H9 (cell line): ENCODE data around the gene TPPP3. TPM values are rescaled to one million over a fixed set of nuclear protein-coding genes. Genes with fewer than 3 reads are reported as not detected.

Source experiments
- DNase-seq: peaks from one replicate; pipeline ENCODE4 v3.0.0-alpha.2; 2017
- H2AFZ ChIP-seq: one replicate; pipeline ENCODE4 v1.6.1; 2013; ENCODE audit warnings: mild to moderate bottlenecking, low read length, control low read depth, moderate library complexity
- H2AK5ac ChIP-seq: 2 replicates; pipeline ENCODE4 v1.6.1; 2013; ENCODE audit warnings: low read length, control low read depth, mixed read lengths; ENCODE audit not compliant: insufficient read length
- H2BK120ac ChIP-seq: one replicate; pipeline ENCODE4 v1.6.1; 2013; ENCODE audit warnings: low read depth, mild to moderate bottlenecking, low read length, control low read depth, inconsistent platforms; ENCODE audit not compliant: poor library complexity, severe bottlenecking
- H2BK12ac ChIP-seq: 2 replicates; pipeline ENCODE4 v1.6.1; 2013; ENCODE audit warnings: low read length, control low read depth, mixed read lengths, low read depth; ENCODE audit not compliant: insufficient read length
- H2BK15ac ChIP-seq: 2 replicates; pipeline ENCODE4 v1.6.1; 2013; ENCODE audit warnings: low read depth, low read length, control low read depth
- H2BK20ac ChIP-seq: one replicate; pipeline ENCODE4 v1.6.1; 2013; ENCODE audit warnings: low read depth, mild to moderate bottlenecking, low read length, control low read depth, inconsistent platforms; ENCODE audit not compliant: poor library complexity, severe bottlenecking
- H2BK5ac ChIP-seq: 2 replicates; pipeline ENCODE4 v1.6.1; 2013; ENCODE audit warnings: low read length, control low read depth, mixed read lengths; ENCODE audit not compliant: insufficient read length
- H3K14ac ChIP-seq: 2 replicates; pipeline ENCODE4 v1.6.1; 2013; ENCODE audit warnings: low read length, control low read depth; ENCODE audit not compliant: insufficient read depth
- H3K18ac ChIP-seq: 2 replicates; pipeline ENCODE4 v1.6.1; 2013; ENCODE audit warnings: low read depth, mild to moderate bottlenecking, mixed read lengths, low read length, control low read depth; ENCODE audit not compliant: insufficient read length
- H3K23ac ChIP-seq: 2 replicates; pipeline ENCODE4 v1.6.1; 2013; ENCODE audit warnings: low read length, control low read depth, mixed read lengths, low read depth; ENCODE audit not compliant: insufficient read length
- H3K23me2 ChIP-seq: 2 replicates; pipeline ENCODE4 v1.6.1; 2013; ENCODE audit warnings: low read depth, mild to moderate bottlenecking, mixed read lengths, low read length, control low read depth; ENCODE audit not compliant: insufficient read length, poor library complexity, severe bottlenecking
- H3K27ac ChIP-seq: 2 replicates; pipeline ENCODE4 v1.5.1; 2013; ENCODE audit warnings: low read length, control low read depth, mixed read lengths, low read depth; ENCODE audit not compliant: insufficient read length
- H3K27me3 ChIP-seq: 2 replicates; pipeline ENCODE4 v1.6.1; 2013; ENCODE audit warnings: low read length, control low read depth, inconsistent platforms; ENCODE audit not compliant: insufficient read depth
- H3K4ac ChIP-seq: 2 replicates; pipeline ENCODE4 v1.6.1; 2013; ENCODE audit warnings: low read depth, mild to moderate bottlenecking, control low read depth, inconsistent platforms, low read length, moderate library complexity
- H3K4me1 ChIP-seq: 2 replicates; pipeline ENCODE4 v1.6.1; 2013; ENCODE audit warnings: low read length, control low read depth, inconsistent platforms; ENCODE audit not compliant: insufficient read depth
- H3K4me2 ChIP-seq: 2 replicates; pipeline ENCODE4 v1.6.1; 2013; ENCODE audit warnings: low read length, control low read depth, mixed read lengths; ENCODE audit not compliant: insufficient read length, insufficient read depth
- H3K56ac ChIP-seq: 2 replicates; pipeline ENCODE4 v1.6.1; 2013; ENCODE audit warnings: low read depth, mild to moderate bottlenecking, mixed read lengths, low read length, control low read depth; ENCODE audit not compliant: insufficient read length
- H3K79me1 ChIP-seq: 2 replicates; pipeline ENCODE4 v1.6.1; 2013; ENCODE audit warnings: low read depth, mild to moderate bottlenecking, moderate library complexity, low read length, control low read depth, inconsistent platforms; ENCODE audit not compliant: insufficient read depth, poor library complexity, severe bottlenecking
- H3K79me2 ChIP-seq: 2 replicates; pipeline ENCODE4 v1.6.1; 2013; ENCODE audit warnings: low read length, control low read depth, inconsistent platforms; ENCODE audit not compliant: insufficient read depth
- H3K9ac ChIP-seq: 2 replicates; pipeline ENCODE4 v1.6.1; 2013; ENCODE audit warnings: low read length, control low read depth, mixed read lengths; ENCODE audit not compliant: insufficient read length; ENCODE audit errors: extremely low read depth
- H3K9me3 ChIP-seq: one replicate; pipeline ENCODE4 v1.6.1; 2013; ENCODE audit warnings: low read depth, low read length, inconsistent platforms; ENCODE audit not compliant: control insufficient read depth
- H3T11ph ChIP-seq: one replicate; pipeline ENCODE4 v1.6.1; 2013; ENCODE audit warnings: mild to moderate bottlenecking, low read length, control low read depth, inconsistent platforms
- H4K20me1 ChIP-seq: one replicate; pipeline ENCODE4 v1.6.1; 2013; ENCODE audit not compliant: control insufficient read depth, insufficient read length, insufficient read depth
- H4K5ac ChIP-seq: 2 replicates; pipeline ENCODE4 v1.6.1; 2013; ENCODE audit warnings: low read depth, mild to moderate bottlenecking, mixed read lengths, low read length, control low read depth; ENCODE audit not compliant: insufficient read length
- H4K8ac ChIP-seq: replicated peaks from 2 replicates; pipeline ENCODE4 v1.6.1; 2013; ENCODE audit warnings: low read length, control low read depth, mixed read lengths, low read depth; ENCODE audit not compliant: insufficient read length
- H4K91ac ChIP-seq: 2 replicates; pipeline ENCODE4 v1.6.1; 2013; ENCODE audit warnings: low read depth, mild to moderate bottlenecking, moderate library complexity, mixed read lengths, low read length, control low read depth; ENCODE audit not compliant: insufficient read length
- H3K27ac Mint-ChIP-seq, 3 experiments: 2 replicates in 2 of 3; 3 replicates in 1 of 3; pipeline ENCODE4 v1.8.0; 2020 to 2021; ENCODE audit warnings: mixed read lengths in 3 of 3, mild to moderate bottlenecking in 1 of 3, moderate library complexity in 1 of 3
- H3K27me3 Mint-ChIP-seq: 2 replicates; pipeline ENCODE4 v1.8.0; 2021; ENCODE audit warnings: low read depth, mild to moderate bottlenecking, moderate library complexity, mixed read lengths
- H3K36me3 Mint-ChIP-seq, 3 experiments: 2 replicates in 2 of 3; 3 replicates in 1 of 3; pipeline ENCODE4 v1.8.0; 2020 to 2021; ENCODE audit warnings: low read depth in 3 of 3, mixed read lengths in 3 of 3; ENCODE audit not compliant: insufficient read depth in 1 of 3
- H3K4me1 Mint-ChIP-seq, 2 experiments: 2 replicates each; pipeline ENCODE4 v1.8.0; 2020; ENCODE audit warnings: mixed read lengths in 2 of 2
- H3K4me3 Mint-ChIP-seq, 2 experiments: 2 replicates in 1 of 2; 3 replicates in 1 of 2; pipeline ENCODE4 v1.8.0; 2020 to 2021; ENCODE audit warnings: mild to moderate bottlenecking in 2 of 2, mixed read lengths in 2 of 2, moderate library complexity in 1 of 2
- H3K9me3 Mint-ChIP-seq, 2 experiments: 2 replicates in 1 of 2; 3 replicates in 1 of 2; pipeline ENCODE4 v1.8.0; 2020; ENCODE audit warnings: mild to moderate bottlenecking in 2 of 2, mixed read lengths in 2 of 2, moderate library complexity in 1 of 2
- CTCF ChIP-seq: fragments of 200-600 bp; sonication (generic); conservative IDR thresholded peaks from 3 replicates; pipeline ENCODE4 v1.8.0; 2021; ENCODE audit warnings: antibody characterized with exemption, mild to moderate bottlenecking
- WGBS: extraction: QIAGEN DNeasy Blood & Tissue Kit; methylation state at CpG from one replicate; pipeline ENCODE4 v1.1.7; 2013; ENCODE audit warnings: missing lambda C conversion rate, low lambda C conversion rate, mixed read lengths; ENCODE audit not compliant: insufficient read length; ENCODE audit errors: extremely low coverage; 5-methylcytosine and 5-hydroxymethylcytosine counted together
- total RNA-seq: library from RNA; stranded (reverse); gene quantifications from 2 replicates; pipeline ENCODE4 v1.2.1, GENCODE V29; 2021

The TPPP3 gene
- total RNA-seq, 1 experiment from 2014 or later: 0.79 TPM

GRCh38 chr16:67419931-67420330, 26.6 kb upstream of the TPPP3 start:
- Mint-ChIP-seq H3K36me3 (peaks cover 0 to 4% (median 2%) of the 10 kb centered on the region in 3 experiments; a peak in 1 of 7 replicates), H3K27me3 (peaks cover 6% of the 10 kb centered on the region), H3K4me1 (peaks cover 41 to 44% of the 10 kb centered on the region in 2 experiments), H3K9me3 (peaks cover 2 to 5% of the 10 kb centered on the region in 2 experiments; a peak in 3 of 5 replicates), H3K4me3 (no peak overlapping the region), H3K27ac (no peak overlapping the region)
- no peaks in the 10 kb centered on the region for H3K79me1 ChIP-seq
- H4K20me1 ChIP-seq: no peaks in the 10 kb centered on the region
- no peak overlapping the region for H2AK5ac ChIP-seq
- no peak overlapping the region for H3K18ac ChIP-seq
- no peak overlapping the region for H3K4me2 ChIP-seq
- H4K8ac ChIP-seq: no peak overlapping the region
- no peak overlapping the region for H3K9ac ChIP-seq
- no peak overlapping the region for H2BK120ac ChIP-seq
- no peak overlapping the region for H2BK15ac ChIP-seq
- H2BK5ac ChIP-seq: no peak overlapping the region
- H2AFZ ChIP-seq: no peak overlapping the region
- no peaks in the 10 kb centered on the region for H3K79me2 ChIP-seq
- TF ChIP-seq CTCF: peak; percentile 32; the same call in 2 of the 3 replicates
- no peaks in the 10 kb centered on the region for H3K9me3 ChIP-seq
- no peak overlapping the region for H3K56ac ChIP-seq
- no peak overlapping the region for H3T11ph ChIP-seq
- no peaks in the 10 kb centered on the region; the same call in 1 of the 2 replicates for H3K27me3 ChIP-seq
- H3K14ac ChIP-seq: no peak overlapping the region
- no peak overlapping the region for H2BK20ac ChIP-seq
- H4K91ac ChIP-seq: no peak overlapping the region
- no peak for DNase-seq
- whole genome bisulfite sequencing: no CpG with 5 or more reads among the region's 3 CpGs
- H3K27ac ChIP-seq: no peak overlapping the region
- peaks cover 11% of the 10 kb centered on the region for H3K23me2 ChIP-seq
- H3K4me1 ChIP-seq: peaks cover 18% of the 10 kb centered on the region
- no peak overlapping the region for H4K5ac ChIP-seq
- no peak overlapping the region for H3K4ac ChIP-seq
- H3K23ac ChIP-seq: no peak overlapping the region
- no peak overlapping the region for H2BK12ac ChIP-seq
